GM23248 (cell line): ENCODE measurements around the gene TUBD1.

Experiments used
- EZH2 ChIP-seq: fragments of 200-600 bp; sonication (generic); IDR thresholded peaks from 2 replicates; pipeline ENCODE4 v1.6.1; 2018; ENCODE audit warnings: antibody characterized with exemption, mild to moderate bottlenecking; ENCODE audit not compliant: insufficient read depth, poor library complexity, severe bottlenecking
- EZH2phosphoT487 ChIP-seq: fragments of 200-600 bp; sonication (generic); IDR thresholded peaks from 2 replicates; pipeline ENCODE4 v1.6.1; 2018; ENCODE audit warnings: antibody characterized with exemption, moderate library complexity, mild to moderate bottlenecking, low read depth; ENCODE audit not compliant: insufficient read depth

GRCh38 chr17:59872351-59872750 lies 20.4 kb downstream of the TUBD1 start:
- TF ChIP-seq EZH2phosphoT487 (no peak), EZH2 (no peak)
